IMR-90 (cell line): Measurements from ENCODE around the gene VPS8. TPM values are rescaled to one million over a fixed set of nuclear protein-coding genes. Genes with fewer than 3 reads are reported as not detected.

Source experiments
- ATAC-seq: fragments of 200-7000 bp; cut with Tn5 transposase; 2 replicates; pipeline ENCODE4 v1.9.1; 2020; ENCODE audit warnings: low read depth, mild to moderate bottlenecking, moderate library complexity
- BruUV-seq: library from RNA; stranded (reverse); fragments of 400-500 nt; replicated peaks from 2 replicates; lab custom pipeline; 2021; lab: Mats Ljungman, UMichigan
- CTCF ChIA-PET: fragments of 300-600 bp; formaldehyde crosslinking; extraction: SDS; loops from one replicate; lab custom pipeline; 2021; ENCODE audit warnings: antibody characterized with exemption; lab: Yijun Ruan, JAX
- POLR2A ChIA-PET: fragments of 300-600 bp; sonication (Branson Sonifier 250); formaldehyde crosslinking; loops from one replicate; lab custom pipeline; 2022; ENCODE audit warnings: antibody characterized with exemption; ENCODE audit not compliant: unreplicated experiment; lab: Charles Lee
- DNase-seq: peaks from one replicate; pipeline ENCODE4 v3.0.0; 2013
- H2AFZ ChIP-seq: replicated peaks from 2 replicates; pipeline ENCODE3; 2013; ENCODE audit warnings: low read length, mild to moderate bottlenecking; ENCODE audit not compliant: poor library complexity
- H2AK5ac ChIP-seq: 2 replicates; pipeline ENCODE4 v1.6.1; 2013; ENCODE audit warnings: low read depth, low read length, inconsistent platforms
- H2AK9ac ChIP-seq: replicated peaks from 2 replicates; pipeline ENCODE3; 2013; ENCODE audit warnings: mild to moderate bottlenecking, low read depth, low read length, moderate library complexity; ENCODE audit not compliant: poor library complexity
- H2BK120ac ChIP-seq: 2 replicates; pipeline ENCODE4 v1.6.1; 2013; ENCODE audit warnings: low read depth, low read length, inconsistent platforms
- H2BK15ac ChIP-seq: 3 replicates; pipeline ENCODE4 v1.6.1; 2013; ENCODE audit warnings: low read depth, low read length, inconsistent platforms
- H2BK20ac ChIP-seq: 2 replicates; pipeline ENCODE4 v1.6.1; 2013; ENCODE audit warnings: low read depth, mild to moderate bottlenecking, inconsistent platforms, low read length, moderate library complexity
- H2BK5ac ChIP-seq: 2 replicates; pipeline ENCODE4 v1.6.1; 2013; ENCODE audit warnings: mild to moderate bottlenecking, low read depth, low read length, inconsistent platforms; ENCODE audit not compliant: poor library complexity, severe bottlenecking
- H3K14ac ChIP-seq: replicated peaks from 2 replicates; pipeline ENCODE4 v1.6.1; 2013; ENCODE audit warnings: low read depth, low read length, inconsistent platforms
- H3K18ac ChIP-seq: 2 replicates; pipeline ENCODE4 v1.6.1; 2013; ENCODE audit warnings: low read depth, low read length, control low read depth
- H3K23ac ChIP-seq: 2 replicates; pipeline ENCODE4 v1.6.1; 2013; ENCODE audit warnings: low read depth, low read length, inconsistent platforms
- H3K27ac ChIP-seq: 2 replicates; pipeline ENCODE4 v1.5.1; 2013; ENCODE audit warnings: mild to moderate bottlenecking, control low read depth, low read length; ENCODE audit not compliant: insufficient read depth
- H3K27me3 ChIP-seq: 2 replicates; pipeline ENCODE4 v1.6.1; 2013; ENCODE audit warnings: low read length; ENCODE audit not compliant: control insufficient read depth, insufficient read depth
- H3K36me3 ChIP-seq: 2 replicates; pipeline ENCODE4 v1.6.1; 2013; ENCODE audit warnings: low read length, mixed read lengths; ENCODE audit not compliant: control insufficient read depth, insufficient read depth
- H3K4ac ChIP-seq: 2 replicates; pipeline ENCODE4 v1.6.1; 2013; ENCODE audit warnings: low read depth, low read length, inconsistent platforms
- H3K4me1 ChIP-seq: 2 replicates; pipeline ENCODE4 v1.6.1; 2013; ENCODE audit warnings: low read length, mixed read lengths; ENCODE audit not compliant: control insufficient read depth, insufficient read depth
- H3K4me2 ChIP-seq: 2 replicates; pipeline ENCODE4 v1.6.1; 2013; ENCODE audit warnings: low read depth, mild to moderate bottlenecking, control low read depth, low read length, moderate library complexity
- H3K4me3 ChIP-seq: 2 replicates; pipeline ENCODE4 v1.5.1; 2013; ENCODE audit warnings: low read depth, mild to moderate bottlenecking, control low read depth, low read length, moderate library complexity; ENCODE audit not compliant: insufficient read depth
- H3K56ac ChIP-seq: 2 replicates; pipeline ENCODE4 v1.6.1; 2013; ENCODE audit warnings: low read length, inconsistent platforms; ENCODE audit not compliant: insufficient read depth; ENCODE audit errors: extremely low read depth
- H3K79me1 ChIP-seq, 2 experiments: 2 replicates each; pipeline ENCODE4 v1.6.1; 2013; ENCODE audit warnings: low read length in 2 of 2, inconsistent platforms in 1 of 2, low read depth in 1 of 2
- H3K9ac ChIP-seq: 2 replicates; pipeline ENCODE4 v1.6.1; 2013; ENCODE audit warnings: low read depth, low read length, control low read depth
- H3K9me1 ChIP-seq: 2 replicates; pipeline ENCODE4 v1.6.1; 2013; ENCODE audit warnings: low read length, inconsistent platforms; ENCODE audit not compliant: insufficient read depth
- H3K9me3 ChIP-seq: 2 replicates; pipeline ENCODE4 v1.6.1; 2013; ENCODE audit warnings: low read length; ENCODE audit not compliant: control insufficient read depth, insufficient read depth
- H4K20me1 ChIP-seq: 2 replicates; pipeline ENCODE4 v1.6.1; 2013; ENCODE audit warnings: low read length, inconsistent platforms; ENCODE audit not compliant: insufficient read depth
- H4K5ac ChIP-seq: 2 replicates; pipeline ENCODE4 v1.6.1; 2013; ENCODE audit warnings: mild to moderate bottlenecking, low read depth, low read length, control low read depth
- H4K8ac ChIP-seq, 2 experiments: 2 replicates each; pipeline ENCODE4 v1.6.1; 2013; ENCODE audit warnings: low read depth in 2 of 2, low read length in 2 of 2, control low read depth in 1 of 2, inconsistent platforms in 1 of 2
- H4K91ac ChIP-seq: 2 replicates; pipeline ENCODE4 v1.6.1; 2013; ENCODE audit warnings: low read depth, low read length, inconsistent platforms; ENCODE audit not compliant: insufficient read depth
- BHLHE40 ChIP-seq: fragments of 150-350 bp; IDR thresholded peaks from 2 replicates; pipeline ENCODE4 v1.6.1; 2016; ENCODE audit warnings: mild to moderate bottlenecking, low read depth, low read length
- CEBPB ChIP-seq: IDR thresholded peaks from 2 replicates; pipeline ENCODE4 v1.6.1; 2012; ENCODE audit warnings: low read depth, low read length, improper control_type of control experiment
- CHD1 ChIP-seq: IDR thresholded peaks from 2 replicates; pipeline ENCODE4 v1.6.1; 2012; ENCODE audit warnings: low read depth, low read length, improper control_type of control experiment
- CTCF ChIP-seq: conservative IDR thresholded peaks from 2 replicates; pipeline ENCODE4 v1.5.1; 2012; ENCODE audit warnings: mild to moderate bottlenecking, low read depth, low read length, improper control_type of control experiment
- ELK1 ChIP-seq: fragments of 150-350 bp; IDR thresholded peaks from 2 replicates; pipeline ENCODE4 v1.6.1; 2016; ENCODE audit warnings: low read depth, mild to moderate bottlenecking, low read length, moderate library complexity, borderline replicate concordance
- FOS ChIP-seq: fragments of 150-350 bp; IDR thresholded peaks from 2 replicates; pipeline ENCODE4 v1.6.1; 2016; ENCODE audit warnings: low read depth, low read length
- MAFK ChIP-seq: IDR thresholded peaks from 2 replicates; pipeline ENCODE4 v1.6.1; 2012; ENCODE audit warnings: low read depth, low read length, improper control_type of control experiment
- MAZ ChIP-seq: IDR thresholded peaks from 2 replicates; pipeline ENCODE4 v1.6.1; 2012; ENCODE audit warnings: low read depth, mild to moderate bottlenecking, low read length, improper control_type of control experiment, moderate library complexity, borderline replicate concordance
- MXI1 ChIP-seq: IDR thresholded peaks from 2 replicates; pipeline ENCODE4 v1.6.1; 2012; ENCODE audit warnings: low read depth, mild to moderate bottlenecking, low read length, moderate library complexity, borderline replicate concordance
- NFE2L2 ChIP-seq: fragments of 150-350 bp; IDR thresholded peaks from 2 replicates; pipeline ENCODE4 v1.6.1; 2016; ENCODE audit warnings: low read depth, mild to moderate bottlenecking, low read length
- POLR2A ChIP-seq: IDR thresholded peaks from 2 replicates; pipeline ENCODE4 v1.6.1; 2012; ENCODE audit warnings: mild to moderate bottlenecking, low read depth, low read length
- RAD21 ChIP-seq: IDR thresholded peaks from 2 replicates; pipeline ENCODE4 v1.6.1; 2012; ENCODE audit warnings: low read length, improper control_type of control experiment
- RCOR1 ChIP-seq: IDR thresholded peaks from 2 replicates; pipeline ENCODE4 v1.6.1; 2012; ENCODE audit warnings: mild to moderate bottlenecking, low read length, improper control_type of control experiment; ENCODE audit not compliant: insufficient replicate concordance
- RFX5 ChIP-seq: IDR thresholded peaks from 2 replicates; pipeline ENCODE4 v1.8.0; 2012; ENCODE audit warnings: low read depth, mild to moderate bottlenecking, low read length, moderate library complexity
- SMC3 ChIP-seq: fragments of 150-350 bp; IDR thresholded peaks from 2 replicates; pipeline ENCODE4 v1.6.1; 2016; ENCODE audit warnings: low read depth, mild to moderate bottlenecking, antibody characterized with exemption, low read length, moderate library complexity
- USF2 ChIP-seq: fragments of 150-350 bp; IDR thresholded peaks from 2 replicates; pipeline ENCODE4 v1.6.1; 2017; ENCODE audit warnings: mild to moderate bottlenecking, antibody characterized with exemption, low read length, low read depth
- WGBS, 2 experiments: methylation state at CpG; one replicate each; pipeline versions ENCODE4 v1.1.5 to v1.1.7; 2013; ENCODE audit warnings: missing lambda C conversion rate in 2 of 2; ENCODE audit not compliant: insufficient read length in 1 of 2; ENCODE audit errors: extremely low coverage in 2 of 2; 5-methylcytosine and 5-hydroxymethylcytosine counted together
- dilution Hi-C: fragments of 300-500 bp; cut with HindIII; formaldehyde crosslinking; loops from one replicate; pipeline ENCODE4 v1.14.3; 2018; ENCODE audit warnings: low sequenced_read_pairs; ENCODE audit not compliant: unreplicated experiment
- in situ Hi-C: fragments of 300-500 bp; cut with MboI; formaldehyde crosslinking; loops from 3 replicates; pipeline ENCODE4 v1.14.3; 2019; ENCODE audit warnings: low sequenced_read_pairs, inconsistent platforms, mixed read lengths
- intact Hi-C: fragments of 100-400 bp; cut with micrococcal nuclease; formaldehyde crosslinking; loops from 2 replicates; pipeline ENCODE4 v1.10.0; 2022
- polyA plus RNA-seq, 3 experiments: library from polyadenylated mRNA; depleted of rRNA; stranded (reverse); fragments of >200 nt; gene quantifications; 2 replicates each; pipeline ENCODE4 v1.2.3, GENCODE V29; 2012; ENCODE audit warnings: low replicate concordance in 1 of 3
- total RNA-seq: library from RNA; depleted of rRNA; stranded (reverse); fragments of >200 nt; gene quantifications from 2 replicates; pipeline ENCODE4 v1.2.3, GENCODE V29; 2012

Gene VPS8
- total and polyA plus RNA-seq, 2 of the 4 experiments (the other 2 are of a cell fraction), result 14.0 to 56.1 TPM

DNA sequence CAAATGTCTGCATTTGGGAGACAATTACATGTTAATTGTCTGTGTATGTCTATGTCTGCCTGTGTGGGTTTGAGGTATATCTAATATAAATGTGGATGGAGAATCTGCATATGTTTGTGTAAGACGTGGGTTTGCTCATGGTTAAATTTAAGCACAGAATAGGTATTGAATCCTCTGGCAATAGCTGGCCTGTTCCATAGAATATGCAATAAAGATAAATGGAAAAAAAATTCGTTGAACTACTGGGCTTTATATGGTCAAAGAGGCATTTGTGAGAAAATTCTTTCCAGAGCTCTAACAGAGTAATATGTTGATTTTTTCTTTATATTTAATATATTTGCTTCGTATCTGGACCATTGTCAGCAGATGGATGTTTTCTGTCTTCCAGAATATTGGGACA is 1.4 kb downstream of the VPS8 start:
- no peak overlapping the region for H4K5ac ChIP-seq
- no peak overlapping the region for H3K4me2 ChIP-seq
- peaks cover 18 to 46% of the 10 kb centered on the region in 2 experiments for H3K79me1 ChIP-seq
- no peak overlapping the region for H3K4me3 ChIP-seq
- H4K8ac ChIP-seq, result no peak overlapping the region
- H2BK20ac ChIP-seq, result no peak overlapping the region
- no peak overlapping the region for H2AK9ac ChIP-seq
- peaks cover 8% of the 10 kb centered on the region for H3K4me1 ChIP-seq
- H3K14ac ChIP-seq, result no peak overlapping the region
- ATAC-seq, result no peak
- WGBS, 2 experiments, result 67% methylated on average over 1 of the region's 3 CpGs; no CpG with 5 or more reads in 1 of the 2 experiments
- intact Hi-C loops, result no loop called here
- H3K18ac ChIP-seq, result no peak overlapping the region
- H3K27ac ChIP-seq, result no peak overlapping the region
- no peak overlapping the region for H2BK120ac ChIP-seq
- no peak overlapping the region for H2BK15ac ChIP-seq
- H3K23ac ChIP-seq, result no peak overlapping the region
- H3K9me3 ChIP-seq, result no peaks in the 10 kb centered on the region
- H3K27me3 ChIP-seq, result no peaks in the 10 kb centered on the region
- H2AFZ ChIP-seq, result no peak overlapping the region
- no TSS peak for BruUV-seq
- in situ Hi-C loops, result no loop called here
- peaks cover 15% of the 10 kb centered on the region for H3K9me1 ChIP-seq
- no peak overlapping the region for H2AK5ac ChIP-seq
- CTCF ChIA-PET, result interaction anchor here (0.5 to 3.0 kb wide), 2 partner anchors 10 to 165 kb away, joined by 3 to 10 read pairs; no protein-coding TSS in a partner anchor
- H4K91ac ChIP-seq, result no peak overlapping the region
- no peak for DNase-seq
- H3K36me3 ChIP-seq, result no peaks in the 10 kb centered on the region; the same call in 1 of the 2 replicates
- H3K4ac ChIP-seq, result no peak overlapping the region
- H3K56ac ChIP-seq, result no peak overlapping the region
- POLR2A ChIA-PET, result no interaction called here
- no peak for TF ChIP-seq MAFK
- no peak for TF ChIP-seq CTCF
- TF ChIP-seq MAZ, result no peak
- TF ChIP-seq NFE2L2, result no peak
- no peak for TF ChIP-seq RFX5
- no peak for TF ChIP-seq USF2
- no peak for TF ChIP-seq MXI1
- TF ChIP-seq ELK1, result no peak
- TF ChIP-seq RAD21, result no peak
- TF ChIP-seq POLR2A, result no peak
- TF ChIP-seq FOS, result no peak
- no peak for TF ChIP-seq SMC3
- TF ChIP-seq CHD1, result no peak
- TF ChIP-seq RCOR1, result no peak
- TF ChIP-seq BHLHE40, result no peak
- TF ChIP-seq CEBPB, result no peak
- H3K9ac ChIP-seq, result no peak overlapping the region
- dilution Hi-C loops, result no loop called here
- H4K20me1 ChIP-seq, result peaks cover 11% of the 10 kb centered on the region; the same call in 1 of the 2 replicates
- H2BK5ac ChIP-seq, result no peak overlapping the region
